ENCODE data around the gene PKHD1.

The PKHD1 gene

GRCh38 chr6:51792273-51793030 is 295.0 kb downstream of the PKHD1 start:
- DNase-seq (ENCODE audit: low read depth in 2 of 2) = no peak

DNA sequence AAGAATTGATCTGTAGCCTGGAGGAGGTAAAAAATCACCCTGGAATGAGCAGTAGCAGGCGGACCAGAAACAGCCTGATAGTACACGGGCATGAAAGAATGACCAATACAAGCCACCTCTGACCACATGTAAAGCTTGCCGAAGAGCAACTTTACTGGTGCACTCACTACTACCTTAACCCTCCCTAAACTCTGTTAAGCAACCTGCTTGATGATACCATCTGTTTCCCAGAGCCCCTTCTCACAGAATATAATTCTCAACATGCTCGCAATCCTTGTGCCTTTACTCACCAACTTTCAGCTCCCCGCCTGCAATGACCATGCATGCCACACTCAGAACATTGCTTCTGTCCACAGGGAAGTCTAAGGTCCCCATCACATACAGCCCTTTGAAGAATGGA is 296.5 kb downstream of the PKHD1 start:
- DNase-seq (ENCODE audit: low read depth in 2 of 2) = no peak

DNA sequence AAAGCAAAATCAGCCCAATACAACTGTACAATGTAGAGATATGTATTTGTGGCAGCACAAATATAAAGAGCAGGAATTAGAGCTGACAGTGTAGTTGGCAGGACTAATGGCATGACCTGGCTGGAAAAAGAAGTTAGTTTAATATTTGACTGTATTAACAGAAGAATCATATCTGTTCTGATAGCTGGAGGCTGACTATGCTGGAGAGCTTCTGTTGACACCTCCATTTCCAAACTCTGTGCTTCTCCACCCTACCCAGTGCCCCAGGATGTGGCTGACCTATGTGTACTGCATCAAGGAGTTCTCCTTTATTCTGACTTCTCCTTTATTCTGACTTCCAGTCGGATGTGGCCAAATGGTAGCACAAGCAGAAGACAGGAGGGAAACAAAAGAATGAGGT is 299.3 kb downstream of the PKHD1 start:
- no peak for DNase-seq (ENCODE audit: low read depth in 2 of 2)

DNA sequence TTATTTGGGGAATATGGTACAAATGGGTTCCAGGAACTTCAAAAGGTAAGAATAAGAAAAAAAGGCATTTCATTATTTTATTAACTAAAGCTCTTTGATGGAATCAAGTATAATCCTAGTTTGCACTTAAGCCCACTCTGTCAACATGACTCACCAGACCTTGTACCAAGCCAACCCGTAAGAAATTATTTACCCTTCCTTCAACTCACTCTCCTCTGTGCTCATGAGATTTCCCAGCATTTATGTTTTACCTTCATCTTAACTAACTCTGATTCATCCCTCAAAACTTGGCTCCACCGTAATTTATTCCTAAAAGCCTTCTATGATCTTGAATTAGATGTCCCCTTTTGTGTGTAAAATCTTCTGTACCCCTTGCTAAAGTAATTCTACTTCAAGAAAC is 308.7 kb downstream of the PKHD1 start:
- DNase-seq (ENCODE audit: low read depth in 2 of 2) = no peak

- no peak for DNase-seq (ENCODE audit: low read depth in 2 of 2)
Observed at GRCh38 chr6:51777618-51778017, 309.8 kb downstream of the PKHD1 start.

DNA sequence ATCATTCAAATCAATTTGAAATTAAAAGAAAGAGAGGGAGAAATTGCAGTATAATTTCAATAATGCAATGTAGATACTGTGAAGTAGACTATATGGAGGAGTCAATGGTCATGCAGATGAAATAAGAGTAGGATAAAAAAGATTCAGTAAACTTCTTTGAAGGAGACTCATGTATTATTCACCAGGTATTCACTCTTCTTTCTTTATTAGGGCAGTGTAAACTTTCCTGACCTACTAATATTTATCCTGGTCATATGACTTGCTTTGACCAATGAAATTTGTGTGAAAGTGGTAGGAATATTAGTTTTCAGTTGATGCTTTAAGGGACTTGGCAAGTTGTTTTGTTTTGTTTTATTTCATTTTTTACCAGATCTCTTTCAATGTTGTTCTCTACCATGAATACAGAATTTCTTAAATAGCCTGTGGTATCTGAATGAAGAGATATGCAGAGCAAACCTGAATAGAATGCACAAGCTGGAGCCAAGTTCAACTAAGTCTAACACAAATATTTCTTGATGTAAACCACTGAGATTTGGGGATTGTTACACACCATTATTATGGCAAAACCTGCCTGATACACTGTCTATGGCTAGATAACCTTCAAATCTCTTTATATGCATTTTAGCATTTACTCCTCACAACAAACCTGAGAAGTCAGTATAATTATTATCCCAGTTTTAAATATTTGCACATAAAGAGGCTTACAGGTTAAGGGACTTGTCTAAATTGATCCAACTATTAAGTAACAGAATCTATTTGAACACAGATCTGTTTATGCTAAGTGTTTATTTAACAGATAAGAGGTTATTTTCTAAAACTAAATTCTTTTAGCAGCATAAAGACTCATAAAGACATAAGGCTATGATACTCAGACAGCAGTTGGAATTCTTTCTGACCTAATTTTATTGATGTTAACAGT is 311.2 kb downstream of the PKHD1 start:
- no peak for DNase-seq (ENCODE audit: low read depth in 2 of 2)

DNA sequence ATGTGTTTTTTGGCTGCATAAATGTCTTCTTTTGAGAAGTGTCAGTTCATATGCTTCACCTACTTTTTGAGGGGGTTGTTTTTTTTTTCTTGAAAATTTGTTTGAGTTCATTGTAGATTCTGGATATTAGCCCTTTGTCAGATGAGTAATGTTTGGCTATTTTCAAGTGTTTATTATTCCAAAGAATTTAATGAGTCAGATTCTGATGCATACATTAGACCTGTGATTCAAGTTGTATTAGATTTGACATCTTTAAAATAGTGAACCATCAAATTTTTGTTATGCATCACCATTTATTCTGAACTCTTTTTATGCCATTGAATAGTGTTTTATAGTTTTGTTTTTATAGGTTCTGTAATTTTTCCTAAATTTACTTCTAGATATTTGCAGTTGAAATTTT is 319.3 kb downstream of the PKHD1 start:
- no peak for DNase-seq (ENCODE audit: low read depth in 2 of 2)

DNA sequence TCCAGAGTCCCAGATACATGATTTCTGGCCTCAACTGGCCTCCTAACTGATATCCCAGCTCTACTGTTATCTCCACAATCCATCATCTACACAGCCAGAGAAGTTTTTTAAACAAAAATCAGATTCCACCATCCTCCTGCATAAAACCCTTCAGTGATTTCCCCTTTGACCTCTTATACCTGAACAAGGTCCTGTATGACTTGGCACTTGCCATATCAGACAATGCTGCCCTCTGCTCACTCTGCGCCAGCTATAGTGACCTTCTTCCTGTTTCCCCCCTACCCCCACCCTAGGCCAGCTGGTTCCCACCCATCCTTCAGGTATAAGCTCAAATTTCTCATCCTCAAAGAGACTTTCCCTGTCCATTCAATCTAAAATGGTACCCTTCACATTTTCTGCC is 322.2 kb downstream of the PKHD1 start:
- DNase-seq (ENCODE audit: low read depth in 2 of 2) = no peak

- no peak for DNase-seq (ENCODE audit: low read depth in 2 of 2)
Observed at GRCh38 chr6:51753635-51754034, 333.8 kb downstream of the PKHD1 start.

DNA sequence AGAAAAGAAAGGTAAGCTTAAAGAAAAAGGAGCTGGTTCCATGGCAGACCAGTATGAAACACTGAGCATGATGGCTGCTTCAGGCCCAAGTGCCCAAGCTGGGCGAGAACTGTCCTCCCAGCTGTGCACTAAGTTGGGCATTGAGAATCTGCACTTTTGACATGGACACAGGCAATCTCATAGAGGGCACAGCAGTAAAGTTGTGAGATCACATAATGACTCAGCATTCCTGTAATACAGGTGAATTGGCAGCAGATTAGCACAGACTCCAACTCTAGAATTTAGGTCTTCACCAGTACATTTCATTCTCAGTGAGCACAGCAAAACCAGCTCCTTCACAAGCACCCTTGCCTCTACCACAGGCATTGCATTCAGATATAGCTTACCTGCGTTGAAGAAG is 343.4 kb downstream of the PKHD1 start:
- DNase-seq (ENCODE audit: low read depth in 2 of 2) = no peak

- DNase-seq (ENCODE audit: low read depth in 2 of 2) = no peak
Observed at GRCh38 chr6:51740658-51741057, 346.8 kb downstream of the PKHD1 start.

- no peak for DNase-seq (ENCODE audit: low read depth in 2 of 2)
Observed at GRCh38 chr6:51738614-51739013, 348.8 kb downstream of the PKHD1 start.

GRCh38 chr6:51737580-51738360 is 349.6 kb downstream of the PKHD1 start:
- no peak for DNase-seq (ENCODE audit: low read depth in 2 of 2)

DNA sequence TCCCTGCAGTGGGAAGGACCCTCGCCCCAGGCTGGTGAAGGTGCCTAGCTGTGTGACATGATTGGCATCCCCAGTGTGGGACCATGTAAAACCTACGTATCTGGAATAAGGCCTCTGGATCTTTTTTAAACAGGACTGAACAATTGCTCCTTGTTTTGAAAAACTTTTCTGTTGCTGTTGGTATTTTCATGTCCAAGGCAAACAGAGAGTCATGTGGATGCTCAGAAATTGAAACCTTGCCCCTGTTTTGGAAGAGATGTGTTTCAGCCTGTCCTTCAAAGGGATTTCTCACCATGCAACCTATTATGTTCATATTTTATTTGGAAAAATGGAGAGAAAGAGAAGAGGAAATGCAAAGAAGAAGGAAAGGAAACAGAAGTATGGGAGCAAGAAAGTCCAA is 362.3 kb downstream of the PKHD1 start:
- no peak for DNase-seq (ENCODE audit: low read depth in 2 of 2)

DNA sequence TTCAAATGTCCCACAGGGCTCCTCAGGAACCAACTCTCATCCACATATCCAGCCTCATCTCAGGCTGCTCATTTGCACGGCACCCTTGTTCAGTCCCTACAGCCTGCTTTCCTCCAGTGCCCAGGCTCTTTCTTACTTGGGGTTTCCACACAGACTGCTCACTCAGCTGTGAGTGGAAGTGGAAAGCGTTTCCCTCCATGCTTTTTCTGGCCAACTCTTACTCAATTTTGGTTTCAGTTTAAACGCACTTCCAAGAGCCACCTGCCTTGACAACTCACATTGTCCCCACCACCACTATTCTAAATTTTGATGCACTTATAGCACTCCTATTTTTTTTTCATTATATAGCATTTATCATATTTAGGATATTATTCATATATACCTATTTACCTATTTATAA is 367.1 kb downstream of the PKHD1 start:
- DNase-seq (ENCODE audit: low read depth in 2 of 2) = no peak

- no peak for DNase-seq (ENCODE audit: low read depth in 2 of 2)
Observed at GRCh38 chr6:51719297-51719696, 368.1 kb downstream of the PKHD1 start.

- DNase-seq (ENCODE audit: low read depth in 2 of 2) = no peak
Observed at GRCh38 chr6:51718533-51718932, 368.9 kb downstream of the PKHD1 start.

DNA sequence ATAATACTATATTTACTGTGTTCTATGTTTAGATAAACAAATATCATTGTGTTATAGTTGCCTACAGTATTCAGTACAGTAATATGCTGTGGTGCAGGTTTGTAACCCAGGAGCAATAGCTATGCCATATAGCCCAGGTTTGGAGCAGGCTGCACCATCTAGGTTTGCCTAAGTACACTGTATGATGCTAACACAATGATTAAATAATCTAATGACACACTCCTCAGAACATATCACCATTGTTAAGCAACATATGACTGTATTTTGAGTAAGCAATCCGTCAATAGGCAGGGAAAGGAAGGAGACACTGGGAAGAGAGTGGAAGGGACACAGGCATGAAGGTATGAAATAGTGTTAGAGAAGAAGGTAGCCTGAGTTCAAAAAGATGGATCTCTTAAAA is 369.9 kb downstream of the PKHD1 start:
- no peak for DNase-seq (ENCODE audit: low read depth in 2 of 2)

DNA sequence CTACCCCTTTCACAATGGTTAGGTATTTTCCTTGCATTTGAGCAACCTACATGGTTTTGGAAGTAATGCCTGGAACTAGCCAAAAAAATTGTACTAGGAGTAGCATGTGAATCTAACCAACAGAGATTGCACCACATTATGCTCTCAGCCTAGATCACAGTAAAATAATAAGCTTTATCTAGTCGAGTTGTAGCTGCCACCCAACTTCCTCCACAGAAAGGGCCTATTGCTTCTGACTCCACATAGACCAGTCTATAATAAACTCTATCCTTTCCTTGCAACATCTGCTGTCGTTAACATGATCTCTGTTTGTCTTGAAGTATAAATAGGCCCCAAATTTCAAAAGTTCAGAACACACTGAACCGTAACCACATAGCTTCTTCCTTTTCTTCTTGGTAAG is 375.5 kb downstream of the PKHD1 start:
- no peak for DNase-seq (ENCODE audit: low read depth in 2 of 2)

GRCh38 chr6:51706086-51706485 is 381.3 kb downstream of the PKHD1 start:
- DNase-seq (ENCODE audit: low read depth in 2 of 2) = no peak

DNA sequence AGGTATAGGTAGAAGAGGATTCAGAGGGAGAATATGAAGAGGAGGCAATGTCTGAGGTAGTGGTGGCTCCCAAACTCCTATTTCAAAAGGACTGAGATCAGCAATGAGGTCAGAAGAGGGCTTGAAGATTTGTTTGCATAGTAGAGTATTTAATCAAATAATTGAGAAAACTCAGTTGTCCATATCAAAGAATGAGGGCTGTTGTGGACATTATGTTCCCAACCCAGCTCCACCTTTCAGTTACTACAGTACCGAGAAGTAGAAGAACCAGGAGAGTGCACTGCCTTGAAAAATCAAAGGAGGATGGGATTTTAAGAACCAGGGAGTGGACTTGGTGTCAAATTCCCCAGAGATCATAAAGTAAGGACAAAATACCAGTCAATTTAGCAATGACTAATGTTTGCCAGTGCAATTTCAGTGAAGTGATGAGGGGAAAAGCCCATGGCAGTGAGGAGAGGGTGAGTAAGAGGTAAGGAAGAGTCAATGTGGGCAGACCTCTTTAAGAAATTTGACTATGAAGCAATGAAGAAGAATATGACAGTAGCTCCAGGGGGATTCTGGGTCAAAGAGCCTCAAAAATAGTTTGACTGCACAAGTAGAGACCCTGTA is 382.4 kb downstream of the PKHD1 start:
- no peak for DNase-seq (ENCODE audit: low read depth in 2 of 2)

DNA sequence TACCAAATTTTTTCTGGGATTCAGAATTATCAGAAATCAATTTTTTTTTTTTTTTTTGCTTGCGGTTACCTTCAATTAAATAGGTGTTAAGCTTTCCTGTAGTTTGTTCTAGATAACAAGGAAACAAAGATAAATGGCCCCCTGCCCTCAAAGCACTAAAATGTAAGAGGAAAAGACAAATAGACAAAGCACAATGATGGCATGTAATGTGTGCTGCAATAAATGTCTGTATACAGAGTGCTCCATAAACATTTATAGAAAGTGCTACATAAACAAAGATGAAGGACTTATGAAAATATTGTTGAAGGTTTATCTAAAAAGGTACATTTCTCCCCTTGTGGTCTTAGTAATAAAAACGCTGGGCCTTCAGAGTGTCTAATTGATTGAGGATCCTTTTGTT is 384.6 kb downstream of the PKHD1 start:
- DNase-seq (ENCODE audit: low read depth in 2 of 2) = no peak
